ENCODE data around the gene MAML3. TPM values are rescaled to one million over a fixed set of nuclear protein-coding genes. Genes with fewer than 3 reads are reported as not detected.

The MAML3 gene
- total and polyA plus RNA-seq, 2 experiments from 2014 or later = 1.7 to 6.5 TPM

DNA sequence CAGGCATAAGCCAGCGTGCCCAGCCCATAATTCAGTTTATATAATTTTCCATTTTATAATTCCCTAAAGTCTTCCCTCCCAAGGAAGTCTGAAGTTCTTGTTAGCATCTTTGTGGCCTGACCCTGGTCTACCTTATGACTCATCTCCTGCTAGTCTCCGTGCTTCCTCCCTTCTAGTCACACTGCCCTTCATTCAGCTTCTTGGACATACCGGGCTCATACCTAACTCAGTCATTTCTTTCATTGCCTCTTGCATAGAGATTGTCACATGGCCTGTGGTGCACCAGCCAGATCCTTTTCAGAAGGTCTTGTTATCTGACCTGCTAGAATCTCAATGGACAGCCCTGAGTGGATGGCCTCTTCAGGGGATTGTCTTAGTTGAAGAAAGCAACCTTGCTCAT is 22.8 kb upstream of the MAML3 start:
- Histone ChIP-seq H3K27me3 (ENCODE audit: insufficient read depth) (no peaks in the 10 kb centered on the region), H3K79me2 (replicated peaks; ENCODE audit: insufficient read depth) (no peaks in the 10 kb centered on the region), H4K20me1 (replicated peaks; ENCODE audit: insufficient read depth) (no peaks in the 10 kb centered on the region), H3K36me3 (ENCODE audit: insufficient read depth) (no peaks in the 10 kb centered on the region), H3K4me2 (no peak overlapping the region), H3F3A (replicated peaks; ENCODE audit: low read depth) (no peaks in the 10 kb centered on the region), H3K27ac (ENCODE audit: low read depth) (no peak overlapping the region), H3K4me3 (no peak overlapping the region), H3K9me2 (ENCODE audit: insufficient read depth) (no peaks in the 10 kb centered on the region), H2AFZ (no peak overlapping the region), H3K4me1 (ENCODE audit: insufficient read depth) (no peaks in the 10 kb centered on the region)
- no peak overlapping the region for H3K4me3 Mint-ChIP-seq
- DNase-seq (ENCODE audit: low spot score) (no peak), ATAC-seq (no peak)
- H3K9me3 Mint-ChIP-seq = no peaks in the 10 kb centered on the region
- H3K4me1 Mint-ChIP-seq = no peaks in the 10 kb centered on the region; the same call in 2 of the 3 replicates
- TF ChIP-seq, protein P1, sequence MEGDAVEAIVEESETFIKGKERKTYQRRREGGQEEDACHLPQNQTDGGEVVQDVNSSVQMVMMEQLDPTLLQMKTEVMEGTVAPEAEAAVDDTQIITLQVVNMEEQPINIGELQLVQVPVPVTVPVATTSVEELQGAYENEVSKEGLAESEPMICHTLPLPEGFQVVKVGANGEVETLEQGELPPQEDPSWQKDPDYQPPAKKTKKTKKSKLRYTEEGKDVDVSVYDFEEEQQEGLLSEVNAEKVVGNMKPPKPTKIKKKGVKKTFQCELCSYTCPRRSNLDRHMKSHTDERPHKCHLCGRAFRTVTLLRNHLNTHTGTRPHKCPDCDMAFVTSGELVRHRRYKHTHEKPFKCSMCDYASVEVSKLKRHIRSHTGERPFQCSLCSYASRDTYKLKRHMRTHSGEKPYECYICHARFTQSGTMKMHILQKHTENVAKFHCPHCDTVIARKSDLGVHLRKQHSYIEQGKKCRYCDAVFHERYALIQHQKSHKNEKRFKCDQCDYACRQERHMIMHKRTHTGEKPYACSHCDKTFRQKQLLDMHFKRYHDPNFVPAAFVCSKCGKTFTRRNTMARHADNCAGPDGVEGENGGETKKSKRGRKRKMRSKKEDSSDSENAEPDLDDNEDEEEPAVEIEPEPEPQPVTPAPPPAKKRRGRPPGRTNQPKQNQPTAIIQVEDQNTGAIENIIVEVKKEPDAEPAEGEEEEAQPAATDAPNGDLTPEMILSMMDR (conservative IDR thresholded peaks at IDR 0.05; ENCODE audit: low read depth in 2 of 2) = no peak
- TF ChIP-seq ZNF331 (CRISPR knock-in tag; IDR thresholded peaks at IDR 0.05; ENCODE audit: low read depth) (no peak), NANOG (IDR thresholded peaks at IDR 0.05; ENCODE audit: borderline replicate concordance) (no peak), ZNF114 (CRISPR knock-in tag; IDR thresholded peaks at IDR 0.05) (no peak), CREB1 (CRISPR knock-in tag; IDR thresholded peaks at IDR 0.05; ENCODE audit: low read depth) (no peak), JUNB (IDR thresholded peaks at IDR 0.05; ENCODE audit: unreplicated experiment) (no peak), EZH2 (IDR thresholded peaks at IDR 0.05; ENCODE audit: low read depth, unreplicated experiment) (no peak), EZH2phosphoT487 (IDR thresholded peaks at IDR 0.05; ENCODE audit: unreplicated experiment) (no peak), STAT1 (IDR thresholded peaks at IDR 0.05; ENCODE audit: unreplicated experiment) (no peak), POLR2AphosphoS5 (IDR thresholded peaks at IDR 0.05; ENCODE audit: low read depth) (no peak)
- TF ChIP-seq, protein P2, sequence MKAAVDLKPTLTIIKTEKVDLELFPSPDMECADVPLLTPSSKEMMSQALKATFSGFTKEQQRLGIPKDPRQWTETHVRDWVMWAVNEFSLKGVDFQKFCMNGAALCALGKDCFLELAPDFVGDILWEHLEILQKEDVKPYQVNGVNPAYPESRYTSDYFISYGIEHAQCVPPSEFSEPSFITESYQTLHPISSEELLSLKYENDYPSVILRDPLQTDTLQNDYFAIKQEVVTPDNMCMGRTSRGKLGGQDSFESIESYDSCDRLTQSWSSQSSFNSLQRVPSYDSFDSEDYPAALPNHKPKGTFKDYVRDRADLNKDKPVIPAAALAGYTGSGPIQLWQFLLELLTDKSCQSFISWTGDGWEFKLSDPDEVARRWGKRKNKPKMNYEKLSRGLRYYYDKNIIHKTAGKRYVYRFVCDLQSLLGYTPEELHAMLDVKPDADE (IDR thresholded peaks at IDR 0.05) = no peak
- TF ChIP-seq, protein P3, sequence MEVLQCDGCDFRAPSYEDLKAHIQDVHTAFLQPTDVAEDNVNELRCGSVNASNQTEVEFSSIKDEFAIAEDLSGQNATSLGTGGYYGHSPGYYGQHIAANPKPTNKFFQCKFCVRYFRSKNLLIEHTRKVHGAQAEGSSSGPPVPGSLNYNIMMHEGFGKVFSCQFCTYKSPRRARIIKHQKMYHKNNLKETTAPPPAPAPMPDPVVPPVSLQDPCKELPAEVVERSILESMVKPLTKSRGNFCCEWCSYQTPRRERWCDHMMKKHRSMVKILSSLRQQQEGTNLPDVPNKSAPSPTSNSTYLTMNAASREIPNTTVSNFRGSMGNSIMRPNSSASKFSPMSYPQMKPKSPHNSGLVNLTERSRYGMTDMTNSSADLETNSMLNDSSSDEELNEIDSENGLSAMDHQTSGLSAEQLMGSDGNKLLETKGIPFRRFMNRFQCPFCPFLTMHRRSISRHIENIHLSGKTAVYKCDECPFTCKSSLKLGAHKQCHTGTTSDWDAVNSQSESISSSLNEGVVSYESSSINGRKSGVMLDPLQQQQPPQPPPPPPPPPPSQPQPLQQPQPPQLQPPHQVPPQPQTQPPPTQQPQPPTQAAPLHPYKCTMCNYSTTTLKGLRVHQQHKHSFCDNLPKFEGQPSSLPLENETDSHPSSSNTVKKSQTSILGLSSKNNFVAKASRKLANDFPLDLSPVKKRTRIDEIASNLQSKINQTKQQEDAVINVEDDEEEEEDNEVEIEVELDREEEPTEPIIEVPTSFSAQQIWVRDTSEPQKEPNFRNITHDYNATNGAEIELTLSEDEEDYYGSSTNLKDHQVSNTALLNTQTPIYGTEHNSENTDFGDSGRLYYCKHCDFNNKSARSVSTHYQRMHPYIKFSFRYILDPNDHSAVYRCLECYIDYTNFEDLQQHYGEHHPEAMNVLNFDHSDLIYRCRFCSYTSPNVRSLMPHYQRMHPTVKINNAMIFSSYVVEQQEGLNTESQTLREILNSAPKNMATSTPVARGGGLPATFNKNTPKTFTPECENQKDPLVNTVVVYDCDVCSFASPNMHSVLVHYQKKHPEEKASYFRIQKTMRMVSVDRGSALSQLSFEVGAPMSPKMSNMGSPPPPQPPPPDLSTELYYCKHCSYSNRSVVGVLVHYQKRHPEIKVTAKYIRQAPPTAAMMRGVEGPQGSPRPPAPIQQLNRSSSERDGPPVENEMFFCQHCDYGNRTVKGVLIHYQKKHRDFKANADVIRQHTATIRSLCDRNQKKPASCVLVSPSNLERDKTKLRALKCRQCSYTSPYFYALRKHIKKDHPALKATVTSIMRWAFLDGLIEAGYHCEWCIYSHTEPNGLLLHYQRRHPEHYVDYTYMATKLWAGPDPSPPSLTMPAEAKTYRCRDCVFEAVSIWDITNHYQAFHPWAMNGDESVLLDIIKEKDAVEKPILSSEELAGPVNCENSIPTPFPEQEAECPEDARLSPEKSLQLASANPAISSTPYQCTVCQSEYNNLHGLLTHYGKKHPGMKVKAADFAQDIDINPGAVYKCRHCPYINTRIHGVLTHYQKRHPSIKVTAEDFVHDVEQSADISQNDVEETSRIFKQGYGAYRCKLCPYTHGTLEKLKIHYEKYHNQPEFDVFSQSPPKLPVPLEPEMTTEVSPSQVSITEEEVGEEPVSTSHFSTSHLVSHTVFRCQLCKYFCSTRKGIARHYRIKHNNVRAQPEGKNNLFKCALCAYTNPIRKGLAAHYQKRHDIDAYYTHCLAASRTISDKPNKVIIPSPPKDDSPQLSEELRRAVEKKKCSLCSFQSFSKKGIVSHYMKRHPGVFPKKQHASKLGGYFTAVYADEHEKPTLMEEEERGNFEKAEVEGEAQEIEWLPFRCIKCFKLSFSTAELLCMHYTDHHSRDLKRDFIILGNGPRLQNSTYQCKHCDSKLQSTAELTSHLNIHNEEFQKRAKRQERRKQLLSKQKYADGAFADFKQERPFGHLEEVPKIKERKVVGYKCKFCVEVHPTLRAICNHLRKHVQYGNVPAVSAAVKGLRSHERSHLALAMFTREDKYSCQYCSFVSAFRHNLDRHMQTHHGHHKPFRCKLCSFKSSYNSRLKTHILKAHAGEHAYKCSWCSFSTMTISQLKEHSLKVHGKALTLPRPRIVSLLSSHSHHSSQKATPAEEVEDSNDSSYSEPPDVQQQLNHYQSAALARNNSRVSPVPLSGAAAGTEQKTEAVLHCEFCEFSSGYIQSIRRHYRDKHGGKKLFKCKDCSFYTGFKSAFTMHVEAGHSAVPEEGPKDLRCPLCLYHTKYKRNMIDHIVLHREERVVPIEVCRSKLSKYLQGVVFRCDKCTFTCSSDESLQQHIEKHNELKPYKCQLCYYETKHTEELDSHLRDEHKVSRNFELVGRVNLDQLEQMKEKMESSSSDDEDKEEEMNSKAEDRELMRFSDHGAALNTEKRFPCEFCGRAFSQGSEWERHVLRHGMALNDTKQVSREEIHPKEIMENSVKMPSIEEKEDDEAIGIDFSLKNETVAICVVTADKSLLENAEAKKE (CRISPR knock-in tag; IDR thresholded peaks at IDR 0.05) = no peak
- TF ChIP-seq, protein P4, sequence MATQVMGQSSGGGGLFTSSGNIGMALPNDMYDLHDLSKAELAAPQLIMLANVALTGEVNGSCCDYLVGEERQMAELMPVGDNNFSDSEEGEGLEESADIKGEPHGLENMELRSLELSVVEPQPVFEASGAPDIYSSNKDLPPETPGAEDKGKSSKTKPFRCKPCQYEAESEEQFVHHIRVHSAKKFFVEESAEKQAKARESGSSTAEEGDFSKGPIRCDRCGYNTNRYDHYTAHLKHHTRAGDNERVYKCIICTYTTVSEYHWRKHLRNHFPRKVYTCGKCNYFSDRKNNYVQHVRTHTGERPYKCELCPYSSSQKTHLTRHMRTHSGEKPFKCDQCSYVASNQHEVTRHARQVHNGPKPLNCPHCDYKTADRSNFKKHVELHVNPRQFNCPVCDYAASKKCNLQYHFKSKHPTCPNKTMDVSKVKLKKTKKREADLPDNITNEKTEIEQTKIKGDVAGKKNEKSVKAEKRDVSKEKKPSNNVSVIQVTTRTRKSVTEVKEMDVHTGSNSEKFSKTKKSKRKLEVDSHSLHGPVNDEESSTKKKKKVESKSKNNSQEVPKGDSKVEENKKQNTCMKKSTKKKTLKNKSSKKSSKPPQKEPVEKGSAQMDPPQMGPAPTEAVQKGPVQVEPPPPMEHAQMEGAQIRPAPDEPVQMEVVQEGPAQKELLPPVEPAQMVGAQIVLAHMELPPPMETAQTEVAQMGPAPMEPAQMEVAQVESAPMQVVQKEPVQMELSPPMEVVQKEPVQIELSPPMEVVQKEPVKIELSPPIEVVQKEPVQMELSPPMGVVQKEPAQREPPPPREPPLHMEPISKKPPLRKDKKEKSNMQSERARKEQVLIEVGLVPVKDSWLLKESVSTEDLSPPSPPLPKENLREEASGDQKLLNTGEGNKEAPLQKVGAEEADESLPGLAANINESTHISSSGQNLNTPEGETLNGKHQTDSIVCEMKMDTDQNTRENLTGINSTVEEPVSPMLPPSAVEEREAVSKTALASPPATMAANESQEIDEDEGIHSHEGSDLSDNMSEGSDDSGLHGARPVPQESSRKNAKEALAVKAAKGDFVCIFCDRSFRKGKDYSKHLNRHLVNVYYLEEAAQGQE (IDR thresholded peaks at IDR 0.05; ENCODE audit: unreplicated experiment) = no peak
- H3K36me3 Mint-ChIP-seq (ENCODE audit: low read depth) = no peaks in the 10 kb centered on the region
- no peak overlapping the region for H3K27ac Mint-ChIP-seq
- H3K27me3 Mint-ChIP-seq (ENCODE audit: insufficient read depth, low read depth, poor library complexity) = no peaks in the 10 kb centered on the region
